Central memory CD4-positive, alpha-beta T cell (primary cell): ENCODE data around the gene RBFOX2.
"Not testable (repeated sequence)": the region's sequence is repeated elsewhere in the genome, so short reads cannot be mapped to it uniquely, and the experiment has no call there.

Experiments
- DNase-seq: peaks from one replicate; pipeline ENCODE4 v3.0.0; 2022

RBFOX2 gene

GRCh38 chr22:36003972-36004674, 24.5 kb downstream of the RBFOX2 start:
- no peak for DNase-seq

GRCh38 chr22:36002718-36003260, 25.8 kb downstream of the RBFOX2 start:
- no peak for DNase-seq

- no peak for DNase-seq
Observed at GRCh38 chr22:36002084-36002483, 26.5 kb downstream of the RBFOX2 start.

DNA sequence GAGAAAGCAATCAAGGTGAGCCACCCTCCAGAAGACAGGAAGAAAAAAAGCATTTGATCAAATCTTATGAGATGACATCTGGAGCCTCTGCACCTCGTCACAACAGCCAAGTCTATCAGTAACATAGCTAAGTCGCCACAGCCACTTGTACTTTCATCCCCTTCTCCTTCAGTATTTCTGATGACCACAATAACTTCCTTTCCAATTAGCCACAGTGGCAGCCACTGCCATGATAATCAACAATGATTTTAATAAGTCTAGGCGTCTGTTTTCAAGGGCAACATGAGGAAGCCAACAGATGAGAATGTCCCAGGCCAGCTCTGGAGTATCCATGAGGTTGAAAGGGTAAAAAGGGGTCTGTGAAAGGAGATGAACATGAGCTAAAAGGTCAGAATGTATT, 29.9 kb downstream of the RBFOX2 start:
- no peak for DNase-seq

DNA sequence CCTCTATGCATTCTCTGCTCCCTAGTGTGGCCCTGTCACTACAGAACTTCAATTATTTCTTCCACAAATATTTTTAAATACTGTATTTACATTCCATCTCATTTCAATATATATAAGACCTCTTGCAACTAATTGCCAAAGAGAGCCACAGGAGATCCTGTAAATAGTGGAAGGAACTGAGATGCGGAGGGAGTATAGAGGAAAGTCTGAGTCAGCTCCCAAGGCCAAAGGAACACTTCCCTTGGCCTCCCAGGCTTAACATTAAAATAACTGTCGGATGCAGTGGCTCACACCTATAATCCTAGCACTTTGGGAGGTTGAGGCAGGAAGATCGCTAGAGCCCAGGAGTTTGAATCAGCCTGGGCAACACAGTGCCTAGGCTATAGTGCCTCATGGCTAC, 31.2 kb downstream of the RBFOX2 start:
- DNase-seq: no peak

DNA sequence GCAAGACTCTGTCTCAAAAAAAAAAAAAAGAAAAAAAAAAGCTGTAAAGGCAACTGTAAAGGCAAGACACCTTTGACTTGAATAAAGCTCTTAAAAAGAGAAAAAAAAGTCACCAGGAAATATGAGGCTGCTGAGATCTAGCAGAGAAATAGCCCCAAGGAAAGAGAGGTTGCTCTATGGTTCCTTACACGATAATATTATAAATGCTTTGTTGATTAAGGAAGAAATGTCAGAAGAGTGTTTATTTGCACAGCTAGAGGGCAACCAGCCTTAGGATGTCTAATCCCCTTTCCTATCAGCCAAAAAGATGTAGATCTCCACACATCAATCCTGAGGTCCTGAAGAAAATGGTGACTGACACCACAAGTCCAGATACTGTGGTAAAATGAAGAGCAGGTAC, 32.0 kb downstream of the RBFOX2 start:
- no peak for DNase-seq

DNA sequence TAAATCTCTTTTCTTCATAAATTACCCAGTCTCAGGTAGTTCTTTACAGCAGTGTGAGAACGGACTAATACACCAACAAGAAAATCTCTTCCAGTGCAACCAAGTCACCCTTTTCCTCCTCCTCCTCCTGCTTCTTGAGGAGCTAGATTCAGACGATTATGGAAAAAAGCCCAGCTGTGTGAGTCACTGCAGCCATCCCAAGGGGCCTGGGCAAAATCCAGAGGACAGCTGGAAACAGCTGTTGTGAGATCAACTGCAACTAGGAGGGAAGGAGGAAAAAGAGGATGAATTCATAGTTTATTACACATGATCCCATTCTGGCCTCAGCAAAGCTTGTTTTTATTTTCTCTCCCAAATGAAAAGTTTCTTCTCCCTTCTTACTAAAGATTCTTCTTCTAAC, 32.9 kb downstream of the RBFOX2 start:
- DNase-seq: no peak

DNA sequence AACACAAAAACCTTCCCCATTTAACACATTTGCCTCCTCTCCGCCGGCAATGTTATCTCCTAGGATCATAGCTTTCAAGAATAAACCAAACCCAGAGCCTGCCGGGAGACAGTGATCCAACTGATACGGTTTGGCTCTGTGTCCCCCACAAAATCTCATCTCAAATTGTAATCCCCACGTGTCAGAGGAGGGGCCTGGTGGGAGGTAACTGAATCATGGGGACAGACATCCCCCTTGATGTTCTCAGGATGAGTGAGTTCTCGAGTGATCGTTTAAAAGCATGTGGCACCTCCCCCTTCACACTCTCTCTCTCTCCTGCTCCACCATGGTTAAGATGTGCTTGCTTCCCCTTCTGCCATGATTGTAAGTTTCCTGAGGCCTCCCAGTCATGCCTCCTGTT, 33.3 kb downstream of the RBFOX2 start:
- DNase-seq: no peak

DNA sequence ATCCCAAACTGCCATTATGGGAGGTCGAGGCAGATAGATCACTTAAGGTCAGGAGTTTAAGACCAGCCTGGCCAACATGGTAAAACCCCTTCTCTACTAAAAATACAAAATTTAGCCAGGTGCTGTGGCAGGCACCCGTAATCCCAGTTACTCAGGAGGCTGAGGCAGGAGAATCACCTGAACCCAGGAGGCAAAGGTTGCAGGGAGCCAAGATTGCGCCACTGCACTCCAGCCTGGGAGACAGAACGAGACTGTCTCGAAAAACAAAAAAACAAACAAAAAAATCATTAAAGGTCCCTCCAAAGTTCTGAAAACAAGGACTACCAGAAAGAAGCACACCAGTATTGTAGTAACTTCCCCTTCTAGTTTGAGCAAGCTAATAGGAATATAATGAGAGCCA, 34.9 kb downstream of the RBFOX2 start:
- not testable (repeated sequence) for DNase-seq

DNA sequence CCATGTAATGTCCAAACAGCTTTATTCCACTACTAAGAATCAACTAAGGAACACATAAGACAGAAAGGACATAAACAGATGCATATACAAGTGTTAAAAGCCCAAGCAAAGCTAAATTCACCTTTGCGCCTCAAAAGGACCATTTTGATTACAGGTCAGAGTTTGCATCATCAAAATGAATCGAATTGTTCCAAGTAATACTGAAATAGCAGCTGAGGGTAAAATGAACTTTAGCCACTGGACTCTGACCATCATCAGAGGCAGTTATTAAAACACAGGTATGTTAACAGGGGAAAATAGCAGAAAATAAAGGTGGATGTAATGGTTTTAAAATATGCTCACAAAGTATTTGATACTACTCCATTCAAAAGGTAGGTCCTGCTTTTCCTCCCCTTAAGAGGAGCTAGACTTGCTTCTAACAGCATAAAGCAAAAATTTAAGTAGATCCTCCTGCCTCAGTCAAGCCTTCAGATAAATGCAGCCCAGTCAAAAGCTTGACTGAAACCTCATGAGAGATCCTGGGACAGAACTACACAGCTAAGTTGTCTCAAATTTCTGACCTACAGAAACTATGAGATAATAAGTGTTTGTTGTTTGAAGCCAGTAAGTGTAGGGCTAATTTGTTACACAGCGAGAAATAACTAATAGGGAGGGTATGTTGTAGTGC, 35.4 kb downstream of the RBFOX2 start:
- DNase-seq: no peak

GRCh38 chr22:35991168-35991567, 37.5 kb downstream of the RBFOX2 start:
- DNase-seq: no peak

GRCh38 chr22:35988030-35988429, 40.6 kb downstream of the RBFOX2 start:
- DNase-seq: no peak

DNA sequence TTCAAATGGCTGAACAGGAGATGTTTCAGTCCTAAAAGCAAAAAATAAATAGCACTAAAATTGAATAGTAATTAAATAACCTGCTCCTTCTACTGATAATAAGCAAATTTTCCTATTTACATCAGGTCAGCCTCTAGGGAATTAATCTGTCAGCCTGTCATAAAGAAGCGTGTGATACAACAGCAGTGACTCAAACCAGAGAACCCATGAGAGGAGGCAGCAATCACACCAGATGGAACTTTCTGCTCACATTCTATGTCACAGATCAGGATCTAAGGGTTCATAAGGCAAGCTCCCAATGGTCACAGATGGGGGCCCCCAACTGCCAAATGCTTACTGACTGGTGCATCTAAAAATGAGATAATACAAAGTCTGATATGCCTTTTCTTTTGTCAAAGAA, 41.1 kb downstream of the RBFOX2 start:
- no peak for DNase-seq

DNA sequence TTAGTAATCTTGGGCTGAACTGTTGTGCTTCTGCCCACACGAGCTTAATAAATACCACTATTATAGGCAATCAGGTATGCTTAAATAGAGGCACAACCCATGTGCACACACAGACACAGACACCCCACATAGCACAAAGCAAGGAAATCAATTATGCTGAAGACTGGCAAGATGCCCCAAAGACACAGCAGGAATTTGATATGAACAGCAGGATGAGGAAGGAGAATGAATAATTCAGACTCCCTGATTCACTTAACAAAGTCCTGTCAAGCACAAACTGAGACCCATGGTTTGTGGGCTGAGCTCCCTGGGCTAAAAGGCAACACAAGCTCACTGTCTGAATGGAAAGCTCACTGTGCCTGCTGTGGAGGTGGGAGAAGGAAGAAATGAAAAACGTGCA, 42.5 kb downstream of the RBFOX2 start:
- no peak for DNase-seq

GRCh38 chr22:35985371-35985770, 43.3 kb downstream of the RBFOX2 start:
- no peak for DNase-seq

GRCh38 chr22:35984183-35985175, 44.1 kb downstream of the RBFOX2 start:
- DNase-seq: no peak

GRCh38 chr22:35981900-35982299, 46.7 kb downstream of the RBFOX2 start:
- DNase-seq: no peak

- DNase-seq: no peak
Observed at GRCh38 chr22:35978889-35979288, 49.7 kb downstream of the RBFOX2 start.

GRCh38 chr22:35978201-35978600, 50.4 kb downstream of the RBFOX2 start:
- DNase-seq: no peak

- no peak for DNase-seq
Observed at GRCh38 chr22:35977136-35977535, 51.5 kb downstream of the RBFOX2 start.

GRCh38 chr22:35973388-35973787, 55.2 kb downstream of the RBFOX2 start:
- no peak for DNase-seq

GRCh38 chr22:35972559-35972958, 56.1 kb downstream of the RBFOX2 start:
- DNase-seq: no peak

DNA sequence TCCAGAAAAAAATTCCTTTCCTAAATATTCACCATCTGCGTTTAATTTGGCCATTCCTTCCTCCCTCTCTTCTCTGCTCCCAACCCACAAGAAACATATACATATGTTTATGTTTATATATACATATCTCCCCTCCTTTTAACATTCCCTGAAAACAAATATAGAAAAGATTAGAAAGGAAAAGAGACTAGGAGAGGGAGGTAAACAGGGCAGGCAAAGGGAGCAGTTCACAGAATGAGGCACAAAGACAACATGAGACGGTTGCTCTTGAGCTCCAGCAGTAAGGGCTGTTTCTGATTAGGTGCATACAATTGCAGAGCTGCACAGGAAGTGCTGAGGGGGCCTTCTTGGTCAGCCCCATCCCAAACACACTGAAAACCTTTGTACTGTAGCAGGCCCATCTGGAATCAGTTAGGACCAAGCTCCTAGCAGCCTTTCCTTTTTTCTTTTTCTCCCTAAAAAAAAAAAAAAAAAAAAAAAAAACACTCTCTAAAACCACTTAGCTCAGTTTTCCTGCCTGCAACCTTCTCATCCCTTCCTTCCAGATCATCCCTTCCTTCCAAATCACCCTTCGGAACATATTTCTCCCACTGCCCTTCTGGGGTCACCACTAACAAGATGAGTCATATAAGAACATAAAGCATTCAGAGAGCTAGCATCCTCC, 57.0 kb downstream of the RBFOX2 start:
- no peak for DNase-seq
